DOHH2 (cell line): ENCODE data around the gene NOS1.

ENCODE experiments used
- CTCF ChIP-seq: fragments of 200-600 bp; sonication (generic); IDR thresholded peaks from one replicate; pipeline ENCODE4 v1.5.1; 2014; ENCODE audit warnings: antibody characterized with exemption, mild to moderate bottlenecking, low read depth, low read length; ENCODE audit not compliant: poor library complexity, severe bottlenecking
- EZH2phosphoT487 ChIP-seq: fragments of 200-600 bp; sonication (generic); IDR thresholded peaks from 2 replicates; pipeline ENCODE4 v1.6.1; 2017; ENCODE audit warnings: borderline replicate concordance, mild to moderate bottlenecking, antibody characterized with exemption, low read length, moderate library complexity, mixed read lengths

GRCh38 chr12:117284140-117284539 lies 77.3 kb downstream of the NOS1 start:
- TF ChIP-seq CTCF (no peak), EZH2phosphoT487 (no peak)
